Effector CD4-positive, alpha-beta T cell (primary cell): ENCODE data around the gene MYRF.
A peak's percentile ranks its signal among the peaks of the same experiment; 100 is the strongest.

Experiments
- DNase-seq: peaks from one replicate; pipeline ENCODE4 v3.0.0-alpha.2; 2020

The MYRF gene

GRCh38 chr11:61719978-61720377 lies 32.5 kb upstream of the MYRF start:
- DNase-seq = no peak

GRCh38 chr11:61720597-61720996 lies 31.8 kb upstream of the MYRF start:
- no peak for DNase-seq

GRCh38 chr11:61724437-61724836 lies 28.0 kb upstream of the MYRF start:
- no peak for DNase-seq

DNA sequence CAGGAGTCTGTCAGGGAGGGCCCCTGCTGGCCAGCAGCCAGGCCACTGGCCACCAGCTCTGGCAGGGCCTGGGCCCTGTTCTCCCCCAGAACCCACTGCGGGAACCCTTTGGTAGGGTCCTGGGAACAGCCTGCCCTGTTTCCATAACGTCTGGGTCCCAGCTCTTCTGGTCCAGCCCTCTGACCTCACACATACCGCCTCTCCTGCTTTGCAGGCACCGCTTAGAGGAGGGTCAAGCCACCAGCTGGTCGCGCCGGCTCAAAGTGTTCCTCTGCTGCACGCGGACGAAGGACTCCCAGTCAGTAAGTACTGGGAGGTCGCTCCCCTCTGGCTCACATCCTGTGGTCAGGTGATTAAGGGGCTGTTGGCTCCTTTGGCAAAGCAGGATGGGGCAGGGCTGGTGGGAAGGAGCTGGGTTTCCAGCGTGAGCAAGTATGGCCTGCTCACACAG lies 26.6 kb upstream of the MYRF start:
- DNase-seq = no peak

DNA sequence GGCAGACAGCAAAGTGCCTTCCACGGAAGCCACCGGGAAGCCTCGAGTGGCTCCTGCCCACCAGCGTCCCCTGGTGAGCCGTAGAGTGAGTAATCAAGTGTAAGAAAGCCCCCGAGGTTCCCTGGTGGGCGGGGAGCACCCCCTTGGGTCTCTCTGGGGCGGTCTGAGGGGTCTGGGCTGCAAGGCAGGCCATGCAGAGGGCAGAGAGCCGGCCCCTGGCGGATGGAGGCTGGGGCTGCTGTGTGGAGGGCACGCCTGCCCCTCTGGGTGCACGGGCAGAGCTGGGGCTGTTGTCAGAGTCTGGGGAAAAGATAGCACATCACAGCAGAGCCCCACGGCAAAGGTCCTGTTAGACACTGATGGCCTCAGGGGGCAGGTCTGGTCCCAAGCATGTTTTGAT lies 25.7 kb upstream of the MYRF start:
- DNase-seq = no peak

DNA sequence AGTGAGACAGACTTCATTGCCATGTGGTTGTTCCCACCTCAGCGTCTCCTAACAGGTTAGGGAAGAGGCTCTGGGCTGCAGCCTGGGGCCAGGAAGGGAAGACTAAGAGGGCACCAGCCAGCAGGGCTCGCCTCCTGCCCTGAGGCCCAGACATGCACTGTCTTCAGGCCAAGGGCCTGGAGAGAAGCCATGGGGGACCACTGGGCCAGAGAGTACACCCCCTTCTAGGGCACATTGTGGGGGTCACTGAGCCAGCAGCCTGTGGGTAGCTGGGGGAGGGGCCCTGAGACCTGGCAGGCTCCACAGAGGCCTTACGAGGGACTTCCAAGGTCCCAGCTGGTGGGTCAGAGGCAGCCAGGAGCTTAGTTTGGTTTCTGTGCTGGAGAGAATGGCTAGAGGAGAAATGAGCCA lies 25.0 kb upstream of the MYRF start:
- no peak for DNase-seq

DNA sequence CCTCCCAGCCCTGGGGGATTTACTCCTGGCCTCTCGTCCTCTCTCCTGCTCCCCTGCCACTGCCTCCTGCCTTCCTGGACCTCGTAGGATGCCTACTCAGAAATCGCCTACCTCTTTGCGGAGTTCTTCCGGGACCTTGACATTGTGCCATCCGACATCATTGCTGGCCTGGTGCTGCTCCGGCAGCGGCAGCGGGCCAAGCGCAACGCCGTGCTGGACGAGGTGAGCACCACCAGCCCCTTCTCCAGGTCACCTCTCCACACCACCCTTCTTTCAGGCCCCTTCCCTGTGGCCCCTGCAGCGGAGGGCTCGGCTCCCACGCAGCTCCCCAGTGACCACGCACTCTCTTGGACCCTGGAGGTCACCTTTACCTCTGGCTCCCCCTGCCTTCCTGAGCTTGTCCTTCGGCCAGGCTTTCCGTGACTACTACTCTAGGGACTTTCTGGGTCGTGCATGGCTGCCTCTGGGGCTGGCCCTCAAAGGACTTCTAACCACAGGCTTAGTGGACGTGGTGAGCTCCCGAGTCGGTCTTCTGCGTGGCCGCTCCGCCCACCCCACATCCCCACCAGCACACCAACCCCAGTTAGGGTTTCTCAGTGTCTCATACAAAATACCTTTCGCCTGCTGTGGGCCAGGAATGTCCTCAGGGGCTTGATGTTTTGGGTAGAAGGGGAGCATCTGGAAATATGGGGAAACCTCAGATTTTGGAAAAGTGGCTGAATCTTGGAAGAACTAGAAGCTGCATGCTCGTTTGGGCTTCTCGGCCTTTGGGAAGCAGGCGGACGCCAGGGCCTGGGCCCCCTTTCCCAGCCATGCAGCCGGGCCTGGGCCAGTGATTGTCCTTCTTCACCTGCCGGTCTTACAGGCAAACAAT lies 24.1 kb upstream of the MYRF start:
- DNase-seq = no peak

DNA sequence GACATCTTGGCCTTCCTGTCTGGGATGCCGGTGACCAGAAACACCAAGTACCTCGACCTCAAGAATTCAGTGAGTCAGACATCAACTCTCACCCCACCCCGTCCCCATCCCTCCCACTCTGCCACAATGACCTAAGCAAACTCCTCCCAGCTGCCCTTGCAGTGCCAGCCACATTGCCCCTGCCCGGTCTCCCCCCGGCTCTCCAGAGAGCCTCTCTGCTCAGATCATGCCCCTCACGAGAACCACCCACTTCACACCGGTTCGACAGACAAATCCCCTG lies 23.6 kb upstream of the MYRF start:
- no peak for DNase-seq

- DNase-seq = no peak
Observed at GRCh38 chr11:61730240-61730994, 22.0 kb upstream of the MYRF start.

DNA sequence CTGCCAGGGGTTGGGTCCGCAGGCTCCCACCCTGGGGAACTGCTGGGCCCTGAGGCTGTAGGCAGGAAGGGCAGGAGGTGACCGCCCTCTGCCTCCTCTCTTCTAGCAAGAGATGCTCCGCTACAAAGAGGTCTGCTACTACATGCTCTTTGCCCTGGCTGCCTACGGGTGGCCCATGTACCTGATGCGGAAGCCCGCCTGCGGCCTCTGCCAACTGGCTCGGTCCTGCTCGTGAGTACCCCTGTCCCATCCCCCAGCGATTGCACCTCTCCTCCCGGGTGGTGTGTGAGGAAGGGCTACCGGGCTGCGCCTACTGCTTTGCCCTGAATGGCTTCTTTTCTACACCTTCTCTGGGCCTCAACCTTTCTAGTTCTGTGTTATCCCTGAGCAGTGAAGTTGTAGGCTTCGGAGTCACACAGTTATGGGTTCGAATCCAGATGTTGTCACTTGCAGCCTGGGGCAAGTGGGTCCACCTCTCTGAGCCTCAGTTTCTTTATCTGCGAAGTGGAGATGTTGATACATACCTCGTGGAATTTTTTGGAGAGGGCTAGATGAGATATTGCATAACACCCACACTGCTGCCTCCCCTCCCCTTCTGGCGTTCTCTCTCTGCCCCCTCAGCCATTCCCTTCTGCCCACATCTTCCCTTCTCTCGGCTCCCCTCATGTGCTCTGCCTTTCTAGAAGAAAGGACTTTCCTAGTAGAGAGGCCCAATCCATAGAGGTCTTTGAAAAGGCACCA lies 21.1 kb upstream of the MYRF start:
- no peak for DNase-seq

GRCh38 chr11:61731952-61732675 lies 20.3 kb upstream of the MYRF start:
- DNase-seq = no peak

- DNase-seq = no peak
Observed at GRCh38 chr11:61732705-61733104, 19.7 kb upstream of the MYRF start.

- DNase-seq = peak; percentile 80
Observed at GRCh38 chr11:61733120-61733978, 19.1 kb upstream of the MYRF start.

DNA sequence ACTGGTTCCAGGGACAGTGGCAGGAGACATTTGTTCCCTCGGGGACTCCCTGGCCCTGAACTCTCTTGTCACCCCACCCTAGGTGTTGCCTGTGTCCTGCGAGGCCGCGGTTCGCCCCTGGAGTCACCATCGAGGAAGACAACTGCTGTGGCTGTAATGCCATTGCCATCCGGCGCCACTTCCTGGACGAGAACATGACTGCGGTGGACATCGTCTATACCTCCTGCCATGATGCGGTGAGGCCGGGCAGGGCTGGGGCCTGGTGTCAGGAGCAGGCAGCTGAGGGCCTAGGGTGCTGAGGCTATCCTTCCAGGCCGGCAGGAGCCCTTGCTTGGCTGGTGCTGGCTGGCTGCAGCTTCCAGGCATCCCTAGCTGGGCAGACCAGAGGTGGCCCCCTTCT lies 17.7 kb upstream of the MYRF start:
- DNase-seq = no peak

DNA sequence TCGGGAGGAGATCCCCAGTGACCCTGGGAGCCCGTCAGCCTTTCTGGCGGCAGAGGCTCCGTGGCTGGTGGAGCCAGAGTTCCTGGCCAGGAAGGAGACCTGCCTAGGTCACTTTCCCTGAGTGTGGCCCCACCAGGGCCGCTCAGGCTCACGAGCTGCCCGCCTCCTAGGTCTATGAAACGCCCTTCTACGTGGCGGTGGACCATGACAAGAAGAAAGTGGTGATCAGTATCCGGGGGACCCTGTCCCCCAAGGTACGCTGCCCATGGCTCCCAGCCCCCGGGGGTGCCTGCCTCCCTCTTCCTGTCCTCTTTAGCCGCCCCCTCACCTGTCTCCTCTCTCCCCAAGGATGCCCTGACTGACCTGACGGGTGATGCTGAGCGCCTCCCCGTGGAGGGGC lies 17.0 kb upstream of the MYRF start:
- DNase-seq = no peak

- no peak for DNase-seq
Observed at GRCh38 chr11:61736310-61736709, 16.1 kb upstream of the MYRF start.

GRCh38 chr11:61737131-61737530 lies 15.3 kb upstream of the MYRF start:
- no peak for DNase-seq

DNA sequence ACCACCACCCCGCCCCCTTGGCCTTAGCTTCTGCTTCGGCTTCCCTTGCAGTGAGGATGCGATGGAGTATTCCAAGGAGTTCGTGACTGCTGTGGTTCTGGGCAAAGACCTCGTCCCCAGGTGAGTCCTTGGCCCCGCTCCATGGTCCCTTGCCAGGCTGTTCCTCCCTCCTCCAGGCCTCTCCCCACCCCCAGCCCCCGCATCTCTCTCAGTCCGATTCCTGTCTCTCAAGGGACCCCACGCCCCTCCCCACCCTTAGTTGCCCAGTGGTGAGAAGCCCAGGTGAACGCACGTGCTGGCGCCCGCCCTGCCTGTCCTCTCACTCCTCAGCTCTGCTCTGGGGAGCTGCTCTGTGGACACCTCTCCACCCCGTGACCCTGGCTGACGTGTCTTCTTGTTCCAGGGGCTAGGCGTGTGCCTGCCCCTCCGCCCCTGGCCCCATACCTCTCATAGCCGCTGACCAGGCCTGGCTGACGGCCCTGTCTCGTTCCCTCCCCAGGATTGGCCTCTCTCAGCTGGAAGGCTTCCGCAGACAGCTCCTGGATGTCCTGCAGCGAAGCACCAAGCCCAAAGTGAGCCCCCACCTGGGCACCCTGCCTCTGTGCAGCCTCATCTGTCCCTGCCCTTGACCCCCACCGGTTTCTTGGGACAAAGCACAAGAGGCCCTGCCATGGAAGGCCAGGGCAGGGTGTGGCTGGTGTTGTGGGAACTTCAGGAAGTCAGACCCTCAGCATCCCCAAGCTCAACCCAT lies 14.6 kb upstream of the MYRF start:
- no peak for DNase-seq

GRCh38 chr11:61738776-61739175 lies 13.7 kb upstream of the MYRF start:
- DNase-seq = no peak

DNA sequence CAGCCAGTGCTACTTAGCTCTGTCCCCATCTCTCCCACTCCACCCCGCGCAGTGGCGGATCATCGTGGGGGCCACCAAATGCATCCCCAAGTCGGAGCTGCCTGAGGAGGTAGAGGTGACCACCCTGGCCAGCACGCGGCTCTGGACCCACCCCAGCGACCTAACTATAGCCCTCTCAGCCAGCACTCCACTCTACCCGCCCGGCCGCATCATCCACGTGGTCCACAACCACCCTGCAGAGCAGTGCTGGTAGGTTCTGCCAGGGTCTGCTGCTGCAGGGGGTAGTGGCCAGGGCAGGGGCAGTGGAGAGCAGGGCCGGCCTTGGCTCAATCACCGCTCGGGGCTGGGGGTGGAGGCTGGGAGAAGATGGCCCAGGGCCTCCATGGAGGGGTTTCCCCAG lies 13.0 kb upstream of the MYRF start:
- no peak for DNase-seq

DNA sequence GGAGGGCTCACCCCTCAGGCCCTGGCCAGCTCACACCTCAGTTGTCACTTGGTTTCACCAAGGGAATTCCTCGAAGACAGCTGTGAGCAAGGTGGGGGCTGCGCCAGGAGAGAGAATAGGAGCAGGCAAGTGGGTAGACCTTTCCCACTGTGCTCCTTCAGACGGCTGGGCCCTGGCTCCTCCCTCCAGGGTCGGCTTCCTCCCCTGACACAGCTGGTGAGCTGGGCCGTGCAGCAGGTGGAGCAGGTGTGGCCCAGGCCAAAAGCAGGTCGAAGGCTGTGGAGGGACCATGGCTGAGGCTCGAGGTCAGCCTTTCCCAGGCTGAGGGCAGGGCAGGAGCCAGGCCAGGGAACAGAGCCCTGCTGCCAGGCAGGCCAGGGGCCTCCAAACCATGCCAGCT lies 12.5 kb upstream of the MYRF start:
- no peak for DNase-seq
